Testis (tissue), 2 donors: ENCODE measurements around the gene TTL.

Experiments
- POLR2A ChIP-seq: fragments of 450-650 bp; IDR thresholded peaks from one replicate; pipeline ENCODE4 v1.6.1; 2017; ENCODE audit warnings: antibody characterized with exemption, mild to moderate bottlenecking, moderate library complexity
- TF ChIP-seq, protein P1 (sequence below), 3 experiments: fragments of 450-650 bp in 2 of 3; fragments of 200-600 bp in 1 of 3; sonication (generic) in 1 of 3; IDR thresholded peaks; one replicate each; pipeline ENCODE4 v1.5.1; 2016 to 2019; ENCODE audit warnings: antibody characterized with exemption in 3 of 3, mild to moderate bottlenecking in 2 of 3, moderate library complexity in 1 of 3

GRCh38 chr2:112481528-112482233, at the start of gene TTL:
- TF ChIP-seq, protein P1, sequence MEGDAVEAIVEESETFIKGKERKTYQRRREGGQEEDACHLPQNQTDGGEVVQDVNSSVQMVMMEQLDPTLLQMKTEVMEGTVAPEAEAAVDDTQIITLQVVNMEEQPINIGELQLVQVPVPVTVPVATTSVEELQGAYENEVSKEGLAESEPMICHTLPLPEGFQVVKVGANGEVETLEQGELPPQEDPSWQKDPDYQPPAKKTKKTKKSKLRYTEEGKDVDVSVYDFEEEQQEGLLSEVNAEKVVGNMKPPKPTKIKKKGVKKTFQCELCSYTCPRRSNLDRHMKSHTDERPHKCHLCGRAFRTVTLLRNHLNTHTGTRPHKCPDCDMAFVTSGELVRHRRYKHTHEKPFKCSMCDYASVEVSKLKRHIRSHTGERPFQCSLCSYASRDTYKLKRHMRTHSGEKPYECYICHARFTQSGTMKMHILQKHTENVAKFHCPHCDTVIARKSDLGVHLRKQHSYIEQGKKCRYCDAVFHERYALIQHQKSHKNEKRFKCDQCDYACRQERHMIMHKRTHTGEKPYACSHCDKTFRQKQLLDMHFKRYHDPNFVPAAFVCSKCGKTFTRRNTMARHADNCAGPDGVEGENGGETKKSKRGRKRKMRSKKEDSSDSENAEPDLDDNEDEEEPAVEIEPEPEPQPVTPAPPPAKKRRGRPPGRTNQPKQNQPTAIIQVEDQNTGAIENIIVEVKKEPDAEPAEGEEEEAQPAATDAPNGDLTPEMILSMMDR (IDR thresholded peaks at IDR 0.05) = no peak
- no peak for TF ChIP-seq POLR2A
